GM19467 (cell line): ENCODE data around the gene MATN1.
"Not testable (repeated sequence)": the region's sequence is repeated elsewhere in the genome, so short reads cannot be mapped to it uniquely, and the experiment has no call there.

Experiments used
- ATAC-seq: cut with Tn5 transposase; IDR thresholded peaks from one replicate; pipeline ENCODE4 v1.9.1; 2021; ENCODE audit warnings: mild to moderate bottlenecking, moderate library complexity; ENCODE audit not compliant: unreplicated experiment

Gene MATN1

GRCh38 chr1:30700528-30701257, 22.7 kb downstream of the MATN1 start:
- ATAC-seq, result no peak

DNA sequence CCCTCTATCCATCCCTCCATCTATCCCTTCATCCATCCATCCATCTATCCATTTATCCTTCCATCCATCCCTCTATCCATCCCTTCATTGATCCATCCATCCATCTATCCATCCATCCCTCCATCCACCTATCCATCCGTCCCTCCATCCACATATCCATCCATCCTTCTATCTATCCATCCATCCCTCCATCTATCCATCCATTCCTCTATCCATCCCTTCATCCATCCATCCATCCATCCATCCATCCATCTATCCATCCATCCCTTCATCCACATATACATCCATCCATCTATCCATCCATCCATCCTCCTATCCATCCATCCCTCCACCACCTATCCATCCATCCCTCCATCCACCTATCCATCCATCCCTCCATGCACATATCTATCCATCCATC, 23.6 kb downstream of the MATN1 start:
- ATAC-seq, result no peak

DNA sequence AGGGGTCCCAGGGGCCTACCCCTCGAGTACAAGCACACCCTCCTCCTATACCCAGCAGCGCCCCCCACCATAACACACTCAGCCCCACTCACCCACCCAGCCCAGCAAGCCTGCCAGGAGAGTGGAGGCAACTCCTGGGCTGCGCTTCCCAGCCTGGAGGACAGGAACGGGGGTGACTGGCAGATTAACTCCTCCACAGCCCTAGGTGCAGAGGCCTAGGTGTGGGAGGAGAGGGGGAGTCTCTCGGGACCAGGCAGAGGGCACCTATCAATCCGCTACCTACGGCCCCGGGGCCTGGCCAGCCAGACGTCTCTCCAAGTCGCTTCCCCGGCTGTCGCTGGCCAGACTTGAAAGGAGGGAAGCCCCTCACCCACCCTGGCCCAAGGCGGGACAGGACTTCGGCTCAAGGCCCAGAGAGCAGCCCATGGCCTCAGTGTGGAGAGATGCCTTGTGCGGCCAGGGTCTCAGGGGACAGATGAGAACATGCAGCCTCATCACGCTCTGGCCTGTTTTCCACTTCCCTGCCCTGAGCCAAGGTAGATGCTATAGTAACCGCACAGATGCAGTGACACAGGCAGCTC, 24.9 kb downstream of the MATN1 start:
- no peak for ATAC-seq

- no peak for ATAC-seq
Measured at GRCh38 chr1:30697571-30698376, 25.6 kb downstream of the MATN1 start.

DNA sequence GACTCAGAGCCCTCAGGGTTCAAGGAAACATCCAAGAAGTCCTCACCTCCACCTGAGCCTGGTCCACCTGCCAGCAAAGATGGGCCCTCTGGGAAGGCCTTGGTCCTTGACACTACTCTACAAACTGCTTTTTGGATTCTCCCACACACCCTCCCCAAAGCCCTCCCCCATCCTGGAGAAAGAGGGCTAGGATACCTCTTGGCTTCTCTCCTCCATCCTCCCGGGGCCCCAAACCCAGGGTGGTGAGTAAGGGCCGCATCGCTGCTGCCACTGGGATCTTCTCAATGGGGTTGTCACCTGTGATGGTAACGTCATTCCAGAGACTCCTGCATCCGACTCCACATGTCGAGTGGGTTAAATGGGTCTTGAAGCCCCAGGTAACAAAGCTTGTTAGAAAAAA, 26.6 kb downstream of the MATN1 start:
- no peak for ATAC-seq

GRCh38 chr1:30695439-30695841, 27.9 kb downstream of the MATN1 start:
- ATAC-seq, result no peak

GRCh38 chr1:30694280-30695175, 28.9 kb downstream of the MATN1 start:
- ATAC-seq, result no peak

DNA sequence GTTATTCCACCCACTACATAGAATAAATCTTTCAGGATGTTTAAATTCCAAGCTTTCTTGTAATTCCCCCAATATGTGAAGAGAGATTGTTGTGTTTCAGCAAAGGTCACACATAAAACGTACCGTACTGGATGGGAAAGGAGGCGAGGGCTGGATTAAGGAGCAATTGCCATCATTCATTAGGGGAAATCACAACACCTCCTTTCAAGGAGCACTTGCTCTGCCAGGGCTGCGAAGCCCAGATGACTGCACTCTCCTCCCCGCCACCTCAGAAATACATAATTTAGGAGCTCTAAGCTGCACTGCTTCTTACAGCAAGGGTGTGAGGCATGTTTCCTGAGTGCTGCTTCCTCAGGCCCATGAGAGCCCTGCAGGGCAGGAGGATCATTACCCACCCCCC, 29.6 kb downstream of the MATN1 start:
- ATAC-seq, result no peak

DNA sequence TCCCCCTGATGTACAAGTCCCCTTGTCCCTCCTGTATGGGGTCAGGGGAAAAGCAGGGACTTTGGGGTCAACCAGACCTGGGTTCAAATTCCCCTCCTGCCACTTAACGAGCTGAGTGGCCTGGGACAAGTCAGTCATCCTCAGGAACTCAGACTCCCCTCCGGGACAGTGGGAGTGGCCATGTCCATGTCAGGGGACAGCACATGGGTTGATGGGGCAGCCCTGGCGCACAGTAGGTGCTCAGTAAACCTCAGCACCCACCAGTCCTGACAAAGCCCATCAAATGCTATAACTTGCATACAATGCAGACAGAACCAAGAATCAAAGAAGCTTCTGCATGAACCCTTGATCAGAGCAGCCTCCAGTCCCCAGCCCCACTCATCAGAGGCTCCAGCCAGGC, 30.0 kb downstream of the MATN1 start:
- ATAC-seq, result no peak

DNA sequence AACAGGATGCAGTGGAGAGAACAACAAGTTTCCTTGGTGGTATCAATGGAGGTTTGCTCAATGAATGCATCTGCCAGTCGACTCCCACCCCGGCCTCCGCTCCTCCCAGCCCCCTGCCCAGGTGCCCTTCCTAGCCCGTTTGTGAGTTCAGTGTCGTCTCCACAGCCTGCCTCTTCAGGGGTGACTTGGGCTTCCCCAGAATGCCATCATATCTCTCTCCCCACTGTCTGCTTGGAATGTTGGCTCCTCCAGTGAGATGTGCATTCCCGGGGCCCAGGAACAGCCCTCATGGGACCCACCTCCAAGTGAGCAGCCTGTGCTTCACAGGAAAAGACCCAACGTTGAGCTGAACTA, 30.5 kb downstream of the MATN1 start:
- no peak for ATAC-seq

- ATAC-seq, result no peak
Measured at GRCh38 chr1:30692201-30692947, 31.0 kb downstream of the MATN1 start.

DNA sequence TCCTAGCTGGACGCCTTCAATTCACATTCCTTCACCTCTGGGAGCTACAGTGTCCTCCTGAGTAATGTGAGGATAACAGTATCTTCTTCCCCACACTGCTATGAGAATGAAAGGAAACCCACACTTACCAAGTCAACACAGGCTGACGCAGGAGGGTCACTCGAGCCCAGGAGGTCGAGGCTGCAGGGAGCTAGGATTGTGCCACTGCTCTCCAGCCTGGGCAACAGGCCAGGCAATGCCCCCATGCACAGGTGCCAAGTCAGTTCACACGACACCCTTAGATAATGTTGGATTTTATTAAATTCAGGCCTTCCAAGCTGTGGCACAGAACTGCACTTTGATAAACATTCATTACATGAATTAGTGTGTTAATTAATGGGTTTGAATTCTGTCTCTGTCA, 31.9 kb downstream of the MATN1 start:
- ATAC-seq, result no peak

DNA sequence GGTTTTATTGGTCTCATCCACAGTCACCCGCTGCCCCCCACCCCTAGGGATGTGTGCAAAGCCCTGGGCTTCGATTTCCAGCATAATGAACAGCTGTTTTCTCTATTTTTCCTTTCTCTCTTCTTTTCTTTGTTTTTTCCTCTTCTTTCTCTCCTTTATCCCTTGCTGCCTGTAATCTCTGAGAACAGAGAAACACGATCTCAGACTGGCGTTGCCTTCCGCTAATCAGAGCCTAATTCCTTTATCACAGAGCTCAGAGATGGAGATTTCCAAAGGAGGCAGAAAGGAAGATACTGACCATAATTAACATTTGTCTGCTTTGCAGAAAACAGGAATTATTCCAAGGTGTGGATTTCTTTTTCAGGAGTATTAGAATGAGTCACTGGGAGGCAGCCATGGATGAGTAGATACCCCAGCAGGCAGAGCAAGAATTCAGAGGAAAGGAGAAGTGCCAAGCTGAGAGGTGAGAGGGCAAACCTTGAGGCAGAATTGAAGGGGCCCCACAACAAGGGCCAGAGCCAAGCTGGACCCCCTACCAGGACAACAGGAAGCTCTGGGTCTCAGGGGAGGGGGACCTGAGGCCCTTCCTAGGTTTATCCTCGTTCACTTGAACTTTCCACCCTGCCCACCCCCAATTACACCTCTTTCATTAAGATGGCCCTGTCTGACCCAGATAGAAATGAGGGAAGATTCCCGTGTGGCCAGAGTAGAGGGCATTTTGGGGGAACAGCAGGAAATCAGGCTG, 33.3 kb downstream of the MATN1 start:
- no peak for ATAC-seq

DNA sequence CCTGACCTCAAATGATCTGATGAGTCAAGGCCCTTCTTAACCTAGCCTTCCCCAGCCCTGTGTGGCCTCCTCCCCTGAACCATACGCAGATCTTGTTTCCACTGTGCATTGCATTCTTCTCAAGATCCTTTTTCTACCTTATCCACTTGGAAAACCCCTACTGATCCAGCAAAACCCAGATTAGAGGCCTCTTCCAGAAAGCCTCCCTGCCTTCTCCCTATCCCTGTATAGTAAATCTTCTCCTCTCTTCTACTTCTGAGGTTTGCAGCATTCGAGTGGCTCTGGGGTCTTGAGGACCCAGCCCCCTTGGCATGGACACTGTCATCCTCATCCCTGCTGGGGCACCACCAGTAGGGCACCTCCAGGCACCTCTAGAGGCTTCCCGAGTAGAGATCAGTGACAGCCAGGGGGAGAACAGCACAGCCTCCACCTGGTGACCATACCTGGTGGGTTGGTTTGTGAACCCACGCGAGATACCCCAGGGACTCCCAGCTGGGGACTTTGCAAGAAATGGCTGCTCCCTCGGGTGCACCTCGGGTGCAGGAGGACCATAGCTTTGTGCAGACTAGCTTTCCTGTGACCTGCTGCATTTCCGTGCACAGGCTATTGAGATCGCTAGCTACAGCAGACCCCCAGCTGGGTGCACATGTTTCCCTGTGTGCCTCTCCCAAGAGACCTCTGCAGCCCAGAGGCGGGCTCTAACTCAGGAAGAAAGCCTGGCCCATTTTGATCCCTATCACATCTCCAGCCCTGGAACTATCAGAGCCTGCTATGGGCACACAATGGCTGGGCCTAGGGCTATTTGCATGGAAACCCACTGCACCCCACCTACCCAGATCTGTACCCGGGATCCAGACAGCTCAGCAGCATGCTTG, 34.2 kb downstream of the MATN1 start:
- no peak for ATAC-seq

- ATAC-seq, result not testable (repeated sequence)
Measured at GRCh38 chr1:30688516-30688915, 34.9 kb downstream of the MATN1 start.

DNA sequence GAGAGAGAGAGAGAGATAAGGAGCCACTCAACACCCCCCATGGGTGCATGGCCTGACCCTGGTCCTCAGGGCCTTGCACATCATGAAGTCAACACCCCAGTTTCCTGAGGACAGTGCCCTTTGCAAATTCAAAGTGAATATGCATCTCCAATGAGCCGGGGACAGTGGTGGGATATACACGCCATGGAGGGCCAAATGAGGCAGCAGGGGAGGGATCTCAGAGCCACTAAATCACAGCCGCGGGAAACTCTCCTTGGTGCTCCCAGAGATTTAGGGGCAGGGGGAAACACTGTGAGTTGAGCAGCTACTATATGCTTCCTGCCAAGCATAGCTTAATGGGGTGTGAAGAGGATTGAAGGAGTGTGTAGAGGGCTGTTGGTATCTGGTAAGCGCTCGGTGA, 35.5 kb downstream of the MATN1 start:
- ATAC-seq, result no peak

DNA sequence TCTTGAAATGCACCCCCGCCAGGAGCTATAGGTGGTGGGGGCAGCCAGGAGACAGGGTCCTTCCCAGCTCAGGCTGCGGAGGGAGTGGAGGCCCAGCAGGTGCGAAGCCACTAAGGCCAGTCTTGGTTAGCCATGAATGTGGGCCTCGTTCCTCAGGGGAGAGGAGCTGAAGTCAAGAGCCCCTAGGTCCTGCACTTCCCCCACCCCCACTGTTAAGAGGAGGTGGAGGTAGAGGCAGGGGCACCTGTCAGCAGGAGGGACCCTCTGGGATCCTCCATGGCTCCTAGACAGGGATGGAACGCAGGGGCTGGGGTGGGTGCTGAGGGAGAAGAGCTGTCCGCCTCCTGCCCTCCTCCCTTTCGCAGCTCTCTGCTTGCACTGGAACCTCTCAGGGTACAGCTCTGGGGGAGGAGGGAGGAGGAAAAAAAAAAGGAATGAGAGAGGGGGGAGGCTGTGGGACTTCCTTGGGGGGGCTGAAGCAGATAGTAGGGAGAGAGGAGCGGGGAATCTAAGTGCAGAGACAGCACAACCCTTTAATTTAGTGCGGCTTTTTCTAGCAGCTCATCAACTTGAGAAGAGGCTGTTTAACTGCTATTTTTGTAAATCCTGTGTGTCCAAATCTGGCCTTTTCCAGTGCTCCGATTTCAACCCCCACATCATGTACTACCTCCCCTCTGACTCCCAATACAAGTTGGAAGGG, 37.0 kb downstream of the MATN1 start:
- ATAC-seq, result no peak

DNA sequence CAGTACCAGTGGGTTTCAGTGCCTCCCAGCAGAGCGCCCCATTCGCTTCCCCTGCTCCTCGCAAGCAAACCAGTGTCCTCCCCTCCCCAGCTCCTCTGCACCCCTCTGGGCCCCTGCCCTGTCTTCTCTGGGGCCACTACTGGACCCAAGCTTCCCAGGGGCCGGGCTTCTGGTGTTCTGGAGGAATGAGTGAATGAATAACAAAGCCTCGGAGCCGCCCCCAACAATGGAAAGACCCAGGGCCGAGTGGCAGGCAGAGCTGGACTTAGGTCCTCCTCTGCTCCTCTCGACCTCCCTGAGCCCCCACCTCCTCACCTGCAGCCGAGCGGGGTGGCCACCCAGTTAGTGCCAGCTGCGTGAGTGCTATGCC, 37.6 kb downstream of the MATN1 start:
- no peak for ATAC-seq
